ENCODE data around the gene RNF150.
A peak's percentile ranks its signal among the peaks of the same experiment; 100 is the strongest.

RNF150 gene

GRCh38 chr4:140856621-140857062 lies 276.6 kb downstream of the RNF150 start:
- no peak overlapping the region for H3K4me3 ChIP-seq (ENCODE audit: low read depth, low read length)
- TF ChIP-seq CTCF (conservative IDR thresholded peaks at IDR 0.05; ENCODE audit: low read depth, low read length) = no peak
- DNase-seq (ENCODE audit: low read depth) = peak; percentile 67

- DNase-seq (ENCODE audit: low read depth) = no peak
- H3K4me3 ChIP-seq (ENCODE audit: low read depth, low read length) = no peak overlapping the region
- TF ChIP-seq CTCF (conservative IDR thresholded peaks at IDR 0.05; ENCODE audit: low read depth, low read length) = no peak
Measured at GRCh38 chr4:140854168-140854567, 279.1 kb downstream of the RNF150 start.

GRCh38 chr4:140851804-140852203 lies 281.5 kb downstream of the RNF150 start:
- TF ChIP-seq CTCF (conservative IDR thresholded peaks at IDR 0.05; ENCODE audit: low read depth, low read length) = no peak
- no peak overlapping the region for H3K4me3 ChIP-seq (ENCODE audit: low read depth, low read length)
- no peak for DNase-seq (ENCODE audit: low read depth)

- no peak overlapping the region for H3K4me3 ChIP-seq (ENCODE audit: low read depth, low read length)
- peak; percentile 80 for DNase-seq (ENCODE audit: low read depth)
- TF ChIP-seq CTCF (conservative IDR thresholded peaks at IDR 0.05; ENCODE audit: low read depth, low read length) = peak; percentile 82
Measured at GRCh38 chr4:140851032-140851636, 282.1 kb downstream of the RNF150 start.

GRCh38 chr4:140849526-140849925 lies 283.7 kb downstream of the RNF150 start:
- TF ChIP-seq CTCF (conservative IDR thresholded peaks at IDR 0.05; ENCODE audit: low read depth, low read length) = no peak
- H3K4me3 ChIP-seq (ENCODE audit: low read depth, low read length) = no peak overlapping the region
- no peak for DNase-seq (ENCODE audit: low read depth)

GRCh38 chr4:140846736-140847135 lies 286.5 kb downstream of the RNF150 start:
- no peak overlapping the region for H3K4me3 ChIP-seq (ENCODE audit: low read depth, low read length)
- no peak for TF ChIP-seq CTCF (conservative IDR thresholded peaks at IDR 0.05; ENCODE audit: low read depth, low read length)
- DNase-seq (ENCODE audit: low read depth) = no peak

GRCh38 chr4:140844061-140844460 lies 289.2 kb downstream of the RNF150 start:
- no peak overlapping the region for H3K4me3 ChIP-seq (ENCODE audit: low read depth, low read length)
- DNase-seq (ENCODE audit: low read depth) = no peak
- TF ChIP-seq CTCF (conservative IDR thresholded peaks at IDR 0.05; ENCODE audit: low read depth, low read length) = no peak

Measured in choroid plexus epithelial cell (primary cell).